K562 (cell line): Measurements from ENCODE around the gene NIPBL. TPM values are rescaled to one million over a fixed set of nuclear protein-coding genes. Genes with fewer than 3 reads are reported as not detected.

ENCODE experiments used
- ATAC-seq: fragments of 200-7000 bp; cut with Tn5 transposase; 3 replicates; pipeline ENCODE4 v1.9.1; 2020; ENCODE audit warnings: moderate library complexity
- BruUV-seq: library from RNA; stranded (reverse); fragments of 400-500 nt; replicated peaks from 2 replicates; lab custom pipeline; 2021; lab: Mats Ljungman, UMichigan
- CTCF ChIA-PET: fragments of 300-600 bp; formaldehyde crosslinking; extraction: SDS; loops from one replicate; lab custom pipeline; 2021; ENCODE audit warnings: low intra/inter-chr PET ratio; lab: Yijun Ruan, JAX
- POLR2A ChIA-PET: fragments of 300-600, 350-650 bp; sonication (Branson Sonifier 250); formaldehyde crosslinking; extraction: SDS; loops from one replicate; lab custom pipeline; 2021; ENCODE audit warnings: antibody characterized with exemption, inconsistent platforms; lab: Yijun Ruan, JAX
- DNase-seq, 4 experiments: peaks; one replicate each; pipeline versions ENCODE4 v3.0.0 to v3.0.0-alpha.2; 2011 to 2018; ENCODE audit warnings: low spot score in 3 of 4, mixed read lengths in 3 of 4; ENCODE audit errors: extremely low read depth in 1 of 4
- FAIRE-seq: peaks from 2 replicates; lab custom pipeline; 2011; peaks lifted over from hg19 to GRCh38; lab: Jason Lieb, UNC
- H2AFZ ChIP-seq: 2 replicates; pipeline ENCODE4 v1.6.0; 2011; ENCODE audit warnings: low read depth, low read length, control low read depth, inconsistent platforms
- H3K27ac ChIP-seq: fragments of 200-600 bp; 3 replicates; pipeline ENCODE4 v1.8.0; 2011; ENCODE audit warnings: low read depth, mild to moderate bottlenecking, control low read depth, inconsistent platforms, low read length, moderate library complexity, mixed read lengths; ENCODE audit errors: extremely low read depth
- H3K27me3 ChIP-seq, 2 experiments: fragments of 300-600 bp in 1 of 2; 2 replicates in 1 of 2; 3 replicates in 1 of 2; pipeline versions ENCODE4 v1.6.0 to v1.8.0; 2011; ENCODE audit warnings: inconsistent platforms in 2 of 2, low read length in 2 of 2, mild to moderate bottlenecking in 1 of 2, mixed read lengths in 1 of 2, moderate library complexity in 1 of 2; ENCODE audit not compliant: control insufficient read depth in 2 of 2, insufficient read depth in 2 of 2
- H3K36me3 ChIP-seq: fragments of 300-600 bp; 3 replicates; pipeline ENCODE4 v1.8.0; 2011; ENCODE audit warnings: mild to moderate bottlenecking, low read length, inconsistent platforms; ENCODE audit not compliant: control insufficient read depth, insufficient read depth
- H3K4me1 ChIP-seq, 2 experiments: fragments of 200-600 bp in 1 of 2; replicated peaks in 1 of 2; 2 replicates in 1 of 2; 3 replicates in 1 of 2; pipeline versions ENCODE4 v1.5.1 to v1.8.0; 2011; ENCODE audit warnings: inconsistent platforms in 2 of 2, low read length in 2 of 2, mild to moderate bottlenecking in 1 of 2, mixed read lengths in 1 of 2, moderate library complexity in 1 of 2; ENCODE audit not compliant: control insufficient read depth in 2 of 2, insufficient read depth in 2 of 2
- H3K4me2 ChIP-seq: 2 replicates; pipeline ENCODE4 v1.6.1; 2011; ENCODE audit warnings: low read length, control low read depth, inconsistent platforms, mixed read lengths; ENCODE audit not compliant: insufficient read depth
- H3K4me3 ChIP-seq: fragments of 200-600 bp; sonication (generic), shearing (Covaris generic); 2 replicates; pipeline ENCODE4 v1.5.1; 2016; ENCODE audit warnings: control low read depth, inconsistent platforms
- H3K79me2 ChIP-seq: fragments of 200-600 bp; 3 replicates; pipeline ENCODE4 v1.8.0; 2011; ENCODE audit warnings: low read length, inconsistent platforms; ENCODE audit not compliant: control insufficient read depth, insufficient read depth
- H3K9ac ChIP-seq, 2 experiments: 2 replicates each; pipeline versions ENCODE4 v1.6.0 to v1.6.1; 2011; ENCODE audit warnings: low read depth in 2 of 2, low read length in 2 of 2, control low read depth in 1 of 2, inconsistent platforms in 1 of 2, mild to moderate bottlenecking in 1 of 2, mixed read lengths in 1 of 2; ENCODE audit not compliant: insufficient read depth in 1 of 2
- H3K9me1 ChIP-seq: one replicate; pipeline ENCODE4 v1.6.0; 2011; ENCODE audit warnings: inconsistent platforms, mild to moderate bottlenecking, low read length, moderate library complexity; ENCODE audit not compliant: control insufficient read depth, insufficient read depth
- H3K9me3 ChIP-seq: replicated peaks from 2 replicates; pipeline ENCODE4 v1.5.1; 2011; ENCODE audit warnings: low read depth, low read length, inconsistent platforms; ENCODE audit not compliant: control insufficient read depth, insufficient read depth
- H4K20me1 ChIP-seq: replicated peaks from 2 replicates; pipeline ENCODE4 v1.6.1; 2011; ENCODE audit warnings: low read length, inconsistent platforms, mixed read lengths; ENCODE audit not compliant: control insufficient read depth, insufficient read depth
- CREB1 ChIP-seq, 2 experiments: sonication (generic) in 1 of 2; formaldehyde crosslinking in 1 of 2; IDR thresholded peaks; 2 replicates each; pipeline versions ENCODE4 v1.6.1 to v1.8.0; 2012 to 2022; ENCODE audit warnings: inconsistent platforms in 1 of 2, mild to moderate bottlenecking in 1 of 2, missing genetic modification reagents in 1 of 2, moderate library complexity in 1 of 2
- ELF2 ChIP-seq: fragments of 250-450 bp; sonication (Bioruptor Pico); IDR thresholded peaks from 2 replicates; pipeline ENCODE4 v1.5.0; 2021; ENCODE audit warnings: mild to moderate bottlenecking
- NKRF ChIP-seq: fragments of 450-650 bp; IDR thresholded peaks from 2 replicates; pipeline ENCODE4 v1.6.1; 2016; ENCODE audit warnings: borderline replicate concordance
- NR2C1 ChIP-seq, 2 experiments: fragments of 450-650 bp; IDR thresholded peaks; 2 replicates each; pipeline ENCODE4 v1.6.1; 2017; ENCODE audit warnings: mild to moderate bottlenecking in 2 of 2, antibody characterized with exemption in 1 of 2, inconsistent platforms in 1 of 2, missing compliant biosample characterization in 1 of 2, missing genetic modification characterization in 1 of 2
- THRAP3 ChIP-seq: fragments of 450-650 bp; IDR thresholded peaks from 2 replicates; pipeline ENCODE4 v1.6.1; 2016; ENCODE audit warnings: mild to moderate bottlenecking, inconsistent platforms, borderline replicate concordance
- ZNF197 ChIP-seq: fragments of 200-800 bp; sonication (Bioruptor generic); IDR thresholded peaks from 2 replicates; pipeline ENCODE4 v1.6.1; 2016; ENCODE audit warnings: low read depth, missing genetic modification characterization, missing compliant biosample characterization
- ZNF263 ChIP-seq: sonication (generic); formaldehyde crosslinking; IDR thresholded peaks from 2 replicates; pipeline ENCODE4 v1.8.0; 2022; ENCODE audit warnings: mild to moderate bottlenecking, missing genetic modification reagents, borderline replicate concordance
- in situ Hi-C: fragments of 300-500 bp; cut with MboI; formaldehyde crosslinking; loops from 4 replicates; pipeline ENCODE4 v1.15.0; 2018; ENCODE audit warnings: inconsistent platforms, mixed read lengths
- intact Hi-C: fragments of 100-400 bp; cut with micrococcal nuclease; formaldehyde crosslinking; loops from 2 replicates; pipeline ENCODE4 v1.14.2; 2022
- polyA plus RNA-seq, 8 experiments: library from polyadenylated mRNA; depleted of rRNA in 4 of 8; stranded (reverse) in 5 of 8; unstranded in 3 of 8; fragments of >200 nt; fragmentation: Nextera tagmentation in 2 of 8; fragmentation: Illumina TruSeq in 1 of 8; extraction: Ambion mirVana in 2 of 8; extraction: Trizol in 1 of 8; gene quantifications; 2 replicates each; pipeline versions ENCODE4 v1.2.1 to v1.2.3, GENCODE V29; 2011 to 2014; ENCODE audit warnings: inconsistent platforms in 1 of 8, missing spikeins in 1 of 8
- total RNA-seq, 7 experiments: library from RNA; depleted of rRNA in 6 of 7; stranded (reverse); fragments of >200 nt in 6 of 7; fragmentation: Illumina TruSeq in 2 of 7; extraction: Trizol in 2 of 7; gene quantifications; 2 replicates each; pipeline versions ENCODE4 v1.2.1 to v1.2.3, GENCODE V29; 2011 to 2021; ENCODE audit warnings: low replicate concordance in 1 of 7
- TF ChIP-seq, protein P1 (sequence below): sonication (generic); formaldehyde crosslinking; IDR thresholded peaks from 2 replicates; pipeline ENCODE4 v1.8.0; 2023; ENCODE audit warnings: missing genetic modification reagents, mild to moderate bottlenecking, borderline replicate concordance
- TF ChIP-seq, protein P2 (sequence below): sonication (generic); formaldehyde crosslinking; IDR thresholded peaks from 2 replicates; pipeline ENCODE4 v1.8.1; 2023; ENCODE audit warnings: mild to moderate bottlenecking, missing genetic modification reagents, moderate library complexity

NIPBL gene
- total and polyA plus RNA-seq, 9 of the 15 experiments (the other 6 are each of a cell fraction or from before 2014, with no cell fraction given), result 12.9 to 56.7 (median 38.9) TPM

- no peak overlapping the region for H3K4me2 ChIP-seq
- H3K9me3 ChIP-seq, result no peaks in the 10 kb centered on the region
- H4K20me1 ChIP-seq, result peaks cover 6% of the 10 kb centered on the region
- no peak for FAIRE-seq
- H3K36me3 ChIP-seq, result no peaks in the 10 kb centered on the region
- CTCF ChIA-PET, result no interaction called here
- H3K9me1 ChIP-seq, result no peaks in the 10 kb centered on the region
- in situ Hi-C loops (no loop called here), intact Hi-C loops (no loop called here)
- no peak overlapping the region for H2AFZ ChIP-seq
- no peaks in the 10 kb centered on the region; a peak in 1 of 5 replicates for H3K4me1 ChIP-seq
- BruUV-seq, result no TSS peak
- H3K79me2 ChIP-seq, result peaks cover 97% of the 10 kb centered on the region
- no peak overlapping the region for H3K27ac ChIP-seq
- no peak overlapping the region for H3K4me3 ChIP-seq
- H3K27me3 ChIP-seq, result no peaks in the 10 kb centered on the region
- no peak for DNase-seq
- ATAC-seq, result no peak
- POLR2A ChIA-PET, result no interaction called here
- H3K9ac ChIP-seq, result no peak overlapping the region
- TF ChIP-seq, protein P1, sequence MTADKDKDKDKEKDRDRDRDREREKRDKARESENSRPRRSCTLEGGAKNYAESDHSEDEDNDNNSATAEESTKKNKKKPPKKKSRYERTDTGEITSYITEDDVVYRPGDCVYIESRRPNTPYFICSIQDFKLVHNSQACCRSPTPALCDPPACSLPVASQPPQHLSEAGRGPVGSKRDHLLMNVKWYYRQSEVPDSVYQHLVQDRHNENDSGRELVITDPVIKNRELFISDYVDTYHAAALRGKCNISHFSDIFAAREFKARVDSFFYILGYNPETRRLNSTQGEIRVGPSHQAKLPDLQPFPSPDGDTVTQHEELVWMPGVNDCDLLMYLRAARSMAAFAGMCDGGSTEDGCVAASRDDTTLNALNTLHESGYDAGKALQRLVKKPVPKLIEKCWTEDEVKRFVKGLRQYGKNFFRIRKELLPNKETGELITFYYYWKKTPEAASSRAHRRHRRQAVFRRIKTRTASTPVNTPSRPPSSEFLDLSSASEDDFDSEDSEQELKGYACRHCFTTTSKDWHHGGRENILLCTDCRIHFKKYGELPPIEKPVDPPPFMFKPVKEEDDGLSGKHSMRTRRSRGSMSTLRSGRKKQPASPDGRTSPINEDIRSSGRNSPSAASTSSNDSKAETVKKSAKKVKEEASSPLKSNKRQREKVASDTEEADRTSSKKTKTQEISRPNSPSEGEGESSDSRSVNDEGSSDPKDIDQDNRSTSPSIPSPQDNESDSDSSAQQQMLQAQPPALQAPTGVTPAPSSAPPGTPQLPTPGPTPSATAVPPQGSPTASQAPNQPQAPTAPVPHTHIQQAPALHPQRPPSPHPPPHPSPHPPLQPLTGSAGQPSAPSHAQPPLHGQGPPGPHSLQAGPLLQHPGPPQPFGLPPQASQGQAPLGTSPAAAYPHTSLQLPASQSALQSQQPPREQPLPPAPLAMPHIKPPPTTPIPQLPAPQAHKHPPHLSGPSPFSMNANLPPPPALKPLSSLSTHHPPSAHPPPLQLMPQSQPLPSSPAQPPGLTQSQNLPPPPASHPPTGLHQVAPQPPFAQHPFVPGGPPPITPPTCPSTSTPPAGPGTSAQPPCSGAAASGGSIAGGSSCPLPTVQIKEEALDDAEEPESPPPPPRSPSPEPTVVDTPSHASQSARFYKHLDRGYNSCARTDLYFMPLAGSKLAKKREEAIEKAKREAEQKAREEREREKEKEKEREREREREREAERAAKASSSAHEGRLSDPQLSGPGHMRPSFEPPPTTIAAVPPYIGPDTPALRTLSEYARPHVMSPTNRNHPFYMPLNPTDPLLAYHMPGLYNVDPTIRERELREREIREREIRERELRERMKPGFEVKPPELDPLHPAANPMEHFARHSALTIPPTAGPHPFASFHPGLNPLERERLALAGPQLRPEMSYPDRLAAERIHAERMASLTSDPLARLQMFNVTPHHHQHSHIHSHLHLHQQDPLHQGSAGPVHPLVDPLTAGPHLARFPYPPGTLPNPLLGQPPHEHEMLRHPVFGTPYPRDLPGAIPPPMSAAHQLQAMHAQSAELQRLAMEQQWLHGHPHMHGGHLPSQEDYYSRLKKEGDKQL (CRISPR knock-in tag), result no peak
- TF ChIP-seq NKRF (no peak), ZNF263 (CRISPR knock-in tag) (no peak), THRAP3 (no peak), ZNF197 (no peak), NR2C1 (IDR thresholded peaks at IDR 0.05) (no peak), NR2C1 (tag; IDR thresholded peaks at IDR 0.05) (no peak), ELF2 (no peak), CREB1 (IDR thresholded peaks at IDR 0.05) (no peak), CREB1 (CRISPR knock-in tag; IDR thresholded peaks at IDR 0.05) (no peak)
- TF ChIP-seq, protein P2, sequence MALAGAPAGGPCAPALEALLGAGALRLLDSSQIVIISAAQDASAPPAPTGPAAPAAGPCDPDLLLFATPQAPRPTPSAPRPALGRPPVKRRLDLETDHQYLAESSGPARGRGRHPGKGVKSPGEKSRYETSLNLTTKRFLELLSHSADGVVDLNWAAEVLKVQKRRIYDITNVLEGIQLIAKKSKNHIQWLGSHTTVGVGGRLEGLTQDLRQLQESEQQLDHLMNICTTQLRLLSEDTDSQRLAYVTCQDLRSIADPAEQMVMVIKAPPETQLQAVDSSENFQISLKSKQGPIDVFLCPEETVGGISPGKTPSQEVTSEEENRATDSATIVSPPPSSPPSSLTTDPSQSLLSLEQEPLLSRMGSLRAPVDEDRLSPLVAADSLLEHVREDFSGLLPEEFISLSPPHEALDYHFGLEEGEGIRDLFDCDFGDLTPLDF, result no peak
These were observed 52.9 kb downstream of the NIPBL start for GRCh38 chr5:36929438-36929837.
